Mesendoderm (in vitro differentiated cells): ENCODE measurements around the gene CHRD.

Experiments
- DNase-seq: peaks from one replicate; pipeline ENCODE4 v3.0.0; 2013
- H2AK5ac ChIP-seq: 2 replicates; pipeline ENCODE4 v1.6.1; 2013; ENCODE audit warnings: low read length, inconsistent platforms
- H2BK120ac ChIP-seq: 2 replicates; pipeline ENCODE4 v1.6.1; 2013; ENCODE audit warnings: low read depth, mild to moderate bottlenecking, low read length, moderate library complexity, mixed read lengths
- H2BK15ac ChIP-seq: replicated peaks from 2 replicates; pipeline ENCODE4 v1.6.1; 2013; ENCODE audit warnings: low read depth, mild to moderate bottlenecking, moderate library complexity
- H2BK5ac ChIP-seq: 2 replicates; pipeline ENCODE4 v1.6.1; 2013; ENCODE audit warnings: low read length, inconsistent platforms
- H3K18ac ChIP-seq: 2 replicates; pipeline ENCODE4 v1.6.1; 2013; ENCODE audit warnings: mild to moderate bottlenecking, low read length, mixed read lengths
- H3K23ac ChIP-seq: one replicate; pipeline ENCODE4 v1.6.1; 2013; ENCODE audit warnings: low read length
- H3K27ac ChIP-seq: 2 replicates; pipeline ENCODE4 v1.5.1; 2013; ENCODE audit warnings: low read depth, mild to moderate bottlenecking, inconsistent platforms, low read length, moderate library complexity
- H3K27me3 ChIP-seq: 2 replicates; pipeline ENCODE4 v1.6.1; 2013; ENCODE audit warnings: low read length, control low read depth, mild to moderate bottlenecking, inconsistent platforms; ENCODE audit not compliant: insufficient read depth, poor library complexity
- H3K36me3 ChIP-seq: 2 replicates; pipeline ENCODE4 v1.6.1; 2013; ENCODE audit warnings: low read length, inconsistent platforms; ENCODE audit not compliant: control insufficient read depth, insufficient read depth
- H3K4ac ChIP-seq: one replicate; pipeline ENCODE4 v1.6.1; 2013; ENCODE audit warnings: low read depth, mild to moderate bottlenecking, low read length, moderate library complexity
- H3K4me1 ChIP-seq: 2 replicates; pipeline ENCODE4 v1.6.1; 2013; ENCODE audit warnings: low read depth, low read length, inconsistent platforms; ENCODE audit not compliant: control insufficient read depth
- H3K4me2 ChIP-seq: 2 replicates; pipeline ENCODE4 v1.6.1; 2013; ENCODE audit warnings: low read length
- H3K4me3 ChIP-seq: 2 replicates; pipeline ENCODE4 v1.5.1; 2013; ENCODE audit warnings: mild to moderate bottlenecking, low read length
- H3K56ac ChIP-seq: one replicate; pipeline ENCODE4 v1.6.1; 2013; ENCODE audit warnings: low read length
- H3K79me1 ChIP-seq: 2 replicates; pipeline ENCODE4 v1.6.1; 2013; ENCODE audit warnings: low read length, inconsistent platforms
- H3K79me2 ChIP-seq: 2 replicates; pipeline ENCODE4 v1.6.1; 2013; ENCODE audit warnings: mild to moderate bottlenecking, low read length; ENCODE audit not compliant: control insufficient read depth, insufficient read depth
- H3K9ac ChIP-seq: 2 replicates; pipeline ENCODE4 v1.6.1; 2013; ENCODE audit warnings: low read length, inconsistent platforms
- H4K5ac ChIP-seq: one replicate; pipeline ENCODE4 v1.6.1; 2013; ENCODE audit warnings: low read length
- H4K8ac ChIP-seq: one replicate; pipeline ENCODE4 v1.6.1; 2013; ENCODE audit warnings: low read depth, mild to moderate bottlenecking, control low read depth, low read length, moderate library complexity
- WGBS: extraction: QIAGEN DNeasy Blood & Tissue Kit; methylation state at CpG from one replicate; pipeline ENCODE4 v1.1.7; 2013; ENCODE audit warnings: low lambda C conversion rate, missing lambda C conversion rate; ENCODE audit not compliant: insufficient coverage; ENCODE audit errors: extremely low coverage; 5-methylcytosine and 5-hydroxymethylcytosine counted together

CHRD gene

GRCh38 chr3:184335291-184335660 is 44.6 kb upstream of the CHRD start:
- peak overlapping the region; percentile 3 for H3K9ac ChIP-seq
- no peak overlapping the region for H3K4me2 ChIP-seq
- WGBS, result no CpG with 5 or more reads among the region's 4 CpGs
- no peak overlapping the region for H3K18ac ChIP-seq
- H3K36me3 ChIP-seq, result peaks cover 19% of the 10 kb centered on the region
- DNase-seq, result no peak
- H2BK15ac ChIP-seq, result no peak overlapping the region
- no peak overlapping the region for H3K4me3 ChIP-seq
- no peak overlapping the region for H2AK5ac ChIP-seq
- H3K27ac ChIP-seq, result peak overlapping the region; percentile 41
- no peak overlapping the region for H2BK5ac ChIP-seq
- no peaks in the 10 kb centered on the region for H3K27me3 ChIP-seq
- H3K4ac ChIP-seq, result no peak overlapping the region
- H4K8ac ChIP-seq, result no peak overlapping the region
- no peak overlapping the region for H3K56ac ChIP-seq
- H3K79me2 ChIP-seq, result no peaks in the 10 kb centered on the region
- no peak overlapping the region for H2BK120ac ChIP-seq
- peaks cover 3% of the 10 kb centered on the region for H3K79me1 ChIP-seq
- no peak overlapping the region for H4K5ac ChIP-seq
- peaks cover 3% of the 10 kb centered on the region for H3K4me1 ChIP-seq
- H3K23ac ChIP-seq, result no peak overlapping the region

GRCh38 chr3:184335661-184336546 is 44.0 kb upstream of the CHRD start:
- Histone ChIP-seq H3K79me1 (peaks cover 3% of the 10 kb centered on the region), H2AK5ac (peak overlapping the region; percentile 64), H3K4ac (peak overlapping the region; percentile 11), H2BK15ac (no peak overlapping the region), H3K4me2 (peak overlapping the region; percentile 86), H3K9ac (peak overlapping the region; percentile 90), H3K56ac (peak overlapping the region; percentile 95), H3K36me3 (peaks cover 19% of the 10 kb centered on the region), H4K8ac (no peak overlapping the region), H2BK5ac (no peak overlapping the region), H3K27ac (peak overlapping the region; percentile 87), H3K23ac (peak overlapping the region; percentile 74), H3K18ac (peak overlapping the region; percentile 64), H2BK120ac (no peak overlapping the region), H3K4me3 (peak overlapping the region; percentile 80), H3K79me2 (no peaks in the 10 kb centered on the region), H4K5ac (no peak overlapping the region), H3K27me3 (no peaks in the 10 kb centered on the region), H3K4me1 (peaks cover 3% of the 10 kb centered on the region)
- WGBS, result no CpG with 5 or more reads among the region's 77 CpGs
- DNase-seq, result peak; percentile 92

GRCh38 chr3:184336547-184337398 is 43.1 kb upstream of the CHRD start:
- no peak overlapping the region for H4K5ac ChIP-seq
- no CpG with 5 or more reads among the region's 17 CpGs for WGBS
- peak overlapping the region; percentile 86 for H3K4me2 ChIP-seq
- H3K23ac ChIP-seq, result peak overlapping the region; percentile 74
- H3K79me1 ChIP-seq, result peaks cover 3% of the 10 kb centered on the region
- H3K4me3 ChIP-seq, result peak overlapping the region; percentile 80
- peak overlapping the region; percentile 87 for H3K27ac ChIP-seq
- peaks cover 13% of the 10 kb centered on the region for H3K36me3 ChIP-seq
- peak overlapping the region; percentile 64 for H3K18ac ChIP-seq
- H3K79me2 ChIP-seq, result no peaks in the 10 kb centered on the region
- H3K4me1 ChIP-seq, result peaks cover 3% of the 10 kb centered on the region
- no peak overlapping the region for H2BK5ac ChIP-seq
- H4K8ac ChIP-seq, result no peak overlapping the region
- peak overlapping the region; percentile 11 for H3K4ac ChIP-seq
- peak; percentile 89 for DNase-seq
- peak overlapping the region; percentile 64 for H2AK5ac ChIP-seq
- no peak overlapping the region for H2BK15ac ChIP-seq
- peak overlapping the region; percentile 90 for H3K9ac ChIP-seq
- no peaks in the 10 kb centered on the region for H3K27me3 ChIP-seq
- peak overlapping the region; percentile 95 for H3K56ac ChIP-seq
- no peak overlapping the region for H2BK120ac ChIP-seq

GRCh38 chr3:184337399-184337714 is 42.5 kb upstream of the CHRD start, which contains the start of gene FAM131A:
Gene FAM131A, plus strand, starts transcription at chr3:184337600. Its CDS starts 31 bp downstream, at chr3:184337631.
- H2AK5ac ChIP-seq, result peak within 1 kb of the TSS; percentile 64
- H3K27me3 ChIP-seq, result no peaks in the 10 kb centered on the region
- no peak within 1 kb of the TSS for H4K5ac ChIP-seq
- no CpG with 5 or more reads among the region's 6 CpGs for WGBS
- no peak within 1 kb of the TSS for H2BK5ac ChIP-seq
- H3K36me3 ChIP-seq, result peaks cover 8% of the 10 kb centered on the region
- H3K9ac ChIP-seq, result peak within 1 kb of the TSS; percentile 90
- H3K23ac ChIP-seq, result peak within 1 kb of the TSS; percentile 74
- H3K18ac ChIP-seq, result peak within 1 kb of the TSS; percentile 64
- peak within 1 kb of the TSS; percentile 11 for H3K4ac ChIP-seq
- peak within 1 kb of the TSS; percentile 80 for H3K4me3 ChIP-seq
- DNase-seq, result no peak
- H3K4me1 ChIP-seq, result peaks cover 3% of the 10 kb centered on the region
- peak within 1 kb of the TSS; percentile 86 for H3K4me2 ChIP-seq
- H3K79me2 ChIP-seq, result no peaks in the 10 kb centered on the region
- H3K56ac ChIP-seq, result peak within 1 kb of the TSS; percentile 95
- H4K8ac ChIP-seq, result no peak within 1 kb of the TSS
- no peak within 1 kb of the TSS for H2BK120ac ChIP-seq
- no peak within 1 kb of the TSS for H2BK15ac ChIP-seq
- H3K79me1 ChIP-seq, result peaks cover 3% of the 10 kb centered on the region
- peak within 1 kb of the TSS; percentile 87 for H3K27ac ChIP-seq

- Histone ChIP-seq H3K27ac (no peak overlapping the region), H3K56ac (no peak overlapping the region), H3K4me3 (no peak overlapping the region)
Observed at GRCh38 chr3:184337981-184338380, 41.9 kb upstream of the CHRD start.

More at GRCh38 chr3:184337981-184338380, 41.9 kb upstream of the CHRD start:
- Histone ChIP-seq H3K36me3 (peaks cover 7% of the 10 kb centered on the region), H4K5ac (no peak overlapping the region), H2BK15ac (no peak overlapping the region), H3K79me2 (no peaks in the 10 kb centered on the region), H3K4ac (no peak overlapping the region), H3K9ac (no peak overlapping the region), H2BK5ac (no peak overlapping the region), H3K4me1 (peaks cover 3% of the 10 kb centered on the region), H2BK120ac (no peak overlapping the region), H3K4me2 (no peak overlapping the region), H3K23ac (no peak overlapping the region), H4K8ac (no peak overlapping the region), H3K18ac (no peak overlapping the region), H2AK5ac (no peak overlapping the region), H3K79me1 (peaks cover 3% of the 10 kb centered on the region), H3K27me3 (no peaks in the 10 kb centered on the region)
- no peak for DNase-seq
- WGBS, result no CpG with 5 or more reads among the region's 7 CpGs
